NCI-H510A treated with DMSO at 0.1 percent for 48 hours (cell line): ENCODE data around the gene COP1.

Experiments
- DNase-seq: peaks from one replicate; lab custom pipeline; 2025; lab: John Stamatoyannopoulos, UW

Gene COP1

DNA sequence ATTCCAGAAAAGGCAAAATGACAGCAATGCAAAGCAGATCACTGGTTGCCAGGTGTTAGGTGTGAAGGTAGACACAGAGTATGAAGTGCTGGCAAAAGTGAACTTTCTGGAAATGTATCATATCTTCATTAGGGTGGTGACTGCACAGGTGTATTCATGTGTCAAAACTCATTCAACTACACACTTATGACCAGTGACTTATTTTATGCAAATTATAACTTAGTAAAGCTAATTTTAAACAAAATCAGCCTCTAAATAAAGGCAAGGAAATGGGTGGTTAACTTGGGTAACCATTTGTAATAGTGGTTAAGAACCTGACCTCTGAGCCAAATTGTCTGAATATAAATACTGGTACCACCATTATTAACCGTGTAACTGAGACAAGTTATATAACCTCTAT lies 7.4 kb downstream of the COP1 start:
- no peak for DNase-seq

GRCh38 chr1:176198413-176198812 lies 8.7 kb downstream of the COP1 start:
- no peak for DNase-seq

DNA sequence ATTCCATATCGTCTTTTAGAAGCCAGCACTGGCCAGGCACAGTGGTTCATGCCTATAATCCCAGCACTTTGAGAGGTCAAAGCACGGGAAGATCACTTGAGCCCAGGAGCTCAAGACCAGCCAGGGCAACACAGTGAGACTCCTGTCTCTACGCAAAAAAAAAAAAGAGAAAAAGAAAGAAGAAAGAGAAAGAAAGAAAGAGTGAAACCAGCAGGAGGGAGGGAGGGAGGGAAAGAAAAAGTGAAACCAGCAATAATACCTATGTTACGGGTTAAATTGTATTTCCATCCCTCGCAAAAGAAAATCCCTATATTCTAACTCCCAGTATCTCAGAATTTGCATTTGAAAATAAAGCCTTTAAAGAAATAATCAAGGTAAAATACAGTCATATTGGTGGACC lies 10.4 kb downstream of the COP1 start:
- no peak for DNase-seq

- no peak for DNase-seq
Measured at GRCh38 chr1:176195547-176195946, 11.5 kb downstream of the COP1 start.

- no peak for DNase-seq
Measured at GRCh38 chr1:176193663-176194062, 13.4 kb downstream of the COP1 start.

GRCh38 chr1:176193023-176193422 lies 14.1 kb downstream of the COP1 start:
- no peak for DNase-seq

DNA sequence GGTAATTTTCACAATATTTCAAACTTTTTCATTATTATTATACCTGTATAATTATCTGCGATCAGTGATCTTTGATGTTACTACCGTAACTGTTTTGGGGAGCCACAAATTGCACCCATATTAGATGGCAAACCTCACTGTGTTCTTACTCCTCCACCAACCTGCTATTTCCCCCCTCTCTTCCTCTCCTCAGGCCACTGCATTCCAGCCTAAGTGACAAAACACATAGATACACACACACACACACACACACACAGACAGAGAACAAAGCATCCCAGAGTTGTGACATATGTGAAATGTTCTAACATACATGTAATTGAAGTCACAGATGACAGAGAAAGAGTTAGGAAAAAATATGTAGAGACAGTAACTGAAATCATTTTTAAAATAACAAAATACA lies 18.5 kb downstream of the COP1 start:
- DNase-seq, result no peak

- no peak for DNase-seq
Measured at GRCh38 chr1:176187001-176187400, 20.1 kb downstream of the COP1 start.

DNA sequence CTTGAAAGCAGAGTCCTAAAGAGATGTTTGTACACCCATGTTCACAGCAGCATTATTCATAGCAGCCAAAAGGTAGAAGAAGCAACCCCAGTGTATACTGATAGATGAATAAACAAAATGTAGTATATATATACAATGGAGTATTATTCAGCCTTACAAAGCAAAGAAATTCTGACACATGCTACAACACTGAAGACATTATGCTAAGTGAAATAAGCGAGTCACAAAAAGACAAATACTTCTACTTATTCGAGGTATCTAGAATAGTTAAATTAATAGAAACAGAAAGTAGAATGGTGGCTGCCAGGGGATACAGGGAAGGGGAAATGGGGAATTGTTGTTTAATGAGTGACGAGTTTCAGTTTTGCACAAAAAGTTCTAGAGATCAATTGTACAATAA lies 23.5 kb downstream of the COP1 start:
- no peak for DNase-seq

- no peak for DNase-seq
Measured at GRCh38 chr1:176178316-176178715, 28.8 kb downstream of the COP1 start.

GRCh38 chr1:176177764-176178163 lies 29.3 kb downstream of the COP1 start:
- no peak for DNase-seq

- no peak for DNase-seq
Measured at GRCh38 chr1:176174108-176174507, 33.0 kb downstream of the COP1 start.

DNA sequence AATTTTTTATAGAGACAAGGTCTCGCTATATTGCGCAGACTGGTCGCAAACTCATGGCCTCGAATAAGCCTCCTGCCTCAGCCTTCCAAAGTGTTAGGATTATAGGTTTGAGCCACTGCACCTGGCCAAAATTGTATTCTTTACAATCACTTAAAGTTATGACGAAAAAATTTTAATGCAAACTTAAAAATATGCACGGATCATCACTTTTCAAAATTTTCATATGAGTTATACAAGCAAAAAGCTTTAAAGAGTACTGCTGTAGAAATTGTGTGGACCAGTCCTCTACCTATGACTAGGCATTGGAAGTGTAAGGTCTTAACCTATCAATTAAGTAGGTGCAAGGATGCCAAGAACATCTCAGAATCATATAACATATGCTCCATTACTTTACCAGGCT lies 34.9 kb downstream of the COP1 start:
- no peak for DNase-seq

- no peak for DNase-seq
Measured at GRCh38 chr1:176167210-176167609, 39.9 kb downstream of the COP1 start.

GRCh38 chr1:176165573-176165972 lies 41.5 kb downstream of the COP1 start:
- no peak for DNase-seq

- DNase-seq, result no peak
Measured at GRCh38 chr1:176164014-176164678, 42.9 kb downstream of the COP1 start.

DNA sequence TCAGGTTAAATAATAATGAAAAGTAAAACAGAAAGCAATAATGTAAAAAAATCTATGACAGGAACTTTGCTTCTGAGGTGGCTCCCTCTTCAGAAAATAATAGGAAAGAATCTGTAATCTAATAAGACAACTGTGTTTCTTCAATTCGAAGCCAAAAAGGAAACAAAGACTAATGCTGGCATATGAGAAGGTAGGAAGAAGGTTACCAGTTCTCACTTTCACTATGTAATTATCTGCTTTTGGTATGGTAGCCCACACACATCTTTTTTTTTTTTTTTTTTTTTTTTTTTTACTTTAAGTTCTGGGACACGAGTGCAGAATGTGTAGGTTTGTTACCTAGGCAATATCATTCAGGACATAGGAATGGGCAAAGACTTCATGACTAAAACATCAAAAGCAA lies 47.1 kb downstream of the COP1 start:
- no peak for DNase-seq

DNA sequence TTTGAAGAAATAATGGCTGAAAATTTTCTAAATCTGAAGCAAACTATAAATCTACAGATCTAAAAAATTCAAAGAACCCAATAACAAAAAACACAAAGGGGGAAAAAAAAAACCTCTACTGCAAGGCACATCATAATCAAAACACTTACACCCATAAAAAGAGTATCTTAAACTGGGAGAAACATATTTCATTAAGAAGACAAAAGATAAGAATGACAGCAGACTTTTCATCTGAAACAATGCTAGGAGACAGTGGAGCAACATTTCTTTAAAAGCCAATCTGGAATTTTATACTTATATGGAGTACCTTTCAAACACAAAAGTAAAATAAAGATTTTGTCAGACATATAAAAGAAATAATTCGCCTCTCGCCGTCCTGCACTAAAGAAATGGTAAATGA lies 49.1 kb downstream of the COP1 start:
- DNase-seq, result no peak

DNA sequence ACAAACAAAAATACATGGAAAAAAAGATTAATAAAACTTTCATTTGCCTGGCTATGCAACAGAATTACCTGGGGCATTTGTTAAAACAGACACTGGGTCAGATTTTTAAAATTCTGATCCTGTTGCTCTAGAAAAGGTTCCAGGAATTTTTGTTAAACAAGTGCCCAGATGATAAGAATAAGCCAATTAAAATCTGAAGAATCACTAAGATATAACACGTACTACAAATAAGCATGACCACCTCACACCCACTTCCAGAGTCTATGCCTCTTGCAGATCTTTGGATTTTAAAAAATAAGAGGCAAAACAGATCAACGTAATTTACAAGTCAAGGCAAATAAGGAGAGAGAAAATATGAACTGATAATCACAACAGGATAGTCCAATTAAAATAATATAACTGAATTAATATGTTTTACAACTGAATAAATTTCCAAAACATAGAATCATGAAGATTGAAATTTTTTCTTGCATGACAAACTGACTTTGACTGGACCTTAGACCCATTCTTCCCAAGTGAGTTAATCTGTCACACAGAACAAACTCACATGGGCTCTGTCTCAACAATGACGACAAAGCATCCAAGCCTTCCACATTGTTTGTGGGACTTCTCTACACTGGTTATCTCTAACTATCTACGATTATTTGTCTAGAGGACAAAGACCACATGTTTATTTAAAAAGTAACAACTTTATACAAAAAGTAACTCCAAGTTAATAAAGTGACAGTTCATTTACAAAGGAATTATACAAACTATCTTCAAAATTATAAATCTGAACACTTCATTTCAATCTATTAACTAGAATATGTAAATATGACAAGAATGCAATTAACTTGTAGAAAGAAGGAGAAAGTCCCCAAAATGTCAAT lies 56.9 kb downstream of the COP1 start:
- no peak for DNase-seq

- no peak for DNase-seq
Measured at GRCh38 chr1:176144526-176144925, 62.6 kb downstream of the COP1 start.

- DNase-seq, result no peak
Measured at GRCh38 chr1:176142973-176143372, 64.1 kb downstream of the COP1 start.

DNA sequence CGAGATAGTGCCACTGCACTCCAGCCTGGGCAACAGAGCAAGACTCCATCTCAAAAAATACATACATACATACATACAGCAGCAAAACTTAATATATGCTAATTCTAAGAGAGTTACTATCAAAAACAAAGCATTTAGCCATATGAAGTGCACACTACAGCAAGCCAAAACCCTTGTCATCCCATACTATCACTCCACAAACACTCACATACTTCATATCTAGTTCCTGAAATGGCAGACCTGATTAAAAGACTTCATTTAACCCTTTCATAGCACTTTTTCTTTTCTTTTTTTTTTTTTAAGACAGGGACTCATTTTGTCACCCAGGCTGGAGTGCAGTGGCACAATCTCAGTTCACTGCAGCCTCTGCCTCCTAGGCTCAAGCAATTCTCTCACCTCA lies 65.6 kb downstream of the COP1 start:
- no peak for DNase-seq

DNA sequence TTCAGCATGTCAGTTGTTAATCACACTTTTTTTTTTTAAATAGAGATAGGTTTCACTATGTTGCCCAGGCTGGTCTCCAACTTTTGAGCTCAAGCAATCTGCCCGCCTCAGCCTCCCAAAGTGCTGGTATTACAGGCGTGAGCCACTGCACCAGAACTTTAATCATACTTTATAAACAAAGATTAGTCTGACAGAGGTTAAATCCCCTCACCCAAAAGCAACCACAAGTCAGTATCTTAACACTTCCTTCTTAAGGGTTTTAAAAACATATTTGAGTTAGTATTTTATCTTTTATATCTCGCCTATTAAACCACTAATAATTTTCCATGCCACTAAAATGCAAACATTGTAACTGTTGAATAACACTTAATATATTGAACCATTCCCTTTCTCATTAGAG lies 70.2 kb downstream of the COP1 start:
- DNase-seq, result no peak

GRCh38 chr1:176134666-176135065 lies 72.4 kb downstream of the COP1 start:
- no peak for DNase-seq
